ENCODE measurements around the gene ASPG.

The ASPG gene

DNA sequence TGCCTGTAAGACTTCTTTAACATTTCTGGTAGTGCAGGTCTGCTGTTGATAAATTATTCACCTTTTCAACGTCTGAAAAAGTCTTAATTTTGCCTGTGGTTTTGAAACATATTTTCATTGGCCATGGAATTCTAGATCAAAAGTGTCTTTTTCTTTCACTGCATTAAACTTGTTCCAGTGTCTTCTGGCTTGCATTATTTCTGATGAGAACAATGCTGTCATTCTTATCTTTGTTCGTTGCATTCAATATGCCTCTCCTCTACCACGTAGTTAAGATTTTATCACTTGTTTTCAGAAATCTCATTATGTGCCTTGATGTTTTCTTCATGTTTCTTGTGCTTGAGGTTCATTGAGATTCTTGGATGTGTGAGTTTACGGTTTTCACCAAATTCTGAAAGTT is 39.5 kb downstream of the ASPG start:
- TF ChIP-seq REST (IDR thresholded peaks at IDR 0.05; ENCODE audit: insufficient read depth in 1 of 2, low read depth in 2 of 2, low read length in 2 of 2), result no peak
- no peak for TF ChIP-seq POLR2AphosphoS5 (IDR thresholded peaks at IDR 0.05; ENCODE audit: low read depth, low read length)
- TF ChIP-seq FOXP2 (optimal IDR thresholded peaks at IDR 0.05; ENCODE audit: borderline replicate concordance, extremely low read depth, extremely low read length, insufficient read depth), result no peak
- no peak for TF ChIP-seq SIN3A (IDR thresholded peaks at IDR 0.05; ENCODE audit: borderline replicate concordance, insufficient read depth, low read length)
- no peak for TF ChIP-seq TAF1 (IDR thresholded peaks at IDR 0.05; ENCODE audit: borderline replicate concordance, insufficient read depth, low read length)

GRCh38 chr14:104126753-104127152 is 41.3 kb downstream of the ASPG start:
- TF ChIP-seq TAF1 (IDR thresholded peaks at IDR 0.05; ENCODE audit: borderline replicate concordance, insufficient read depth, low read length) (no peak), FOXP2 (optimal IDR thresholded peaks at IDR 0.05; ENCODE audit: borderline replicate concordance, extremely low read depth, extremely low read length, insufficient read depth) (no peak), SIN3A (IDR thresholded peaks at IDR 0.05; ENCODE audit: borderline replicate concordance, insufficient read depth, low read length) (no peak), REST (IDR thresholded peaks at IDR 0.05; ENCODE audit: insufficient read depth in 1 of 2, low read depth in 2 of 2, low read length in 2 of 2) (no peak), POLR2AphosphoS5 (IDR thresholded peaks at IDR 0.05; ENCODE audit: low read depth, low read length) (no peak)

GRCh38 chr14:104128981-104129380 is 43.5 kb downstream of the ASPG start:
- TF ChIP-seq TAF1 (IDR thresholded peaks at IDR 0.05; ENCODE audit: borderline replicate concordance, insufficient read depth, low read length) (no peak), REST (IDR thresholded peaks at IDR 0.05; ENCODE audit: insufficient read depth in 1 of 2, low read depth in 2 of 2, low read length in 2 of 2) (no peak), FOXP2 (optimal IDR thresholded peaks at IDR 0.05; ENCODE audit: borderline replicate concordance, extremely low read depth, extremely low read length, insufficient read depth) (no peak), POLR2AphosphoS5 (IDR thresholded peaks at IDR 0.05; ENCODE audit: low read depth, low read length) (no peak), SIN3A (IDR thresholded peaks at IDR 0.05; ENCODE audit: borderline replicate concordance, insufficient read depth, low read length) (no peak)

DNA sequence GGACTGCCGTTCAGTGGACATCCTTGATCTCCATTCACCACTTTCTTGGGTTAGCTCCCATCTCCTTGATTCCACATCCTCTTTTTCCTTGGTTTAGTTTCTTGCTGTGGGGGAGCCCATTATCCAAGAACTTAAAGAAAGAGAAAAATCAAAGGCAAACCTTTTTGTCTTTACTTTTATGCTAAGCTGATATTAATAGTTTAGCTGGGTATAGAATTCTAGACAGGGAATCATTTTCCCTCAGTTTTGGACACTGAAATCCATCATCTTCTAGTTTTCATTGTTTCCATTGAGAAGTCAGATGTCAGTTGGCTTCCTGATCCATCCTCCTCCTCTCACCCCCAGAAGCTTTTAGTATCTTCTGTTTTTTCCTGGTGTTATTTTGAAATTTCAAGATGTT is 44.1 kb downstream of the ASPG start:
- no peak for TF ChIP-seq FOXP2 (optimal IDR thresholded peaks at IDR 0.05; ENCODE audit: borderline replicate concordance, extremely low read depth, extremely low read length, insufficient read depth)
- no peak for TF ChIP-seq TAF1 (IDR thresholded peaks at IDR 0.05; ENCODE audit: borderline replicate concordance, insufficient read depth, low read length)
- TF ChIP-seq SIN3A (IDR thresholded peaks at IDR 0.05; ENCODE audit: borderline replicate concordance, insufficient read depth, low read length), result no peak
- no peak for TF ChIP-seq POLR2AphosphoS5 (IDR thresholded peaks at IDR 0.05; ENCODE audit: low read depth, low read length)
- TF ChIP-seq REST (IDR thresholded peaks at IDR 0.05; ENCODE audit: insufficient read depth in 1 of 2, low read depth in 2 of 2, low read length in 2 of 2), result no peak

All from PFSK-1 (cell line).